ENCODE results near the gene CHDH.

DNA sequence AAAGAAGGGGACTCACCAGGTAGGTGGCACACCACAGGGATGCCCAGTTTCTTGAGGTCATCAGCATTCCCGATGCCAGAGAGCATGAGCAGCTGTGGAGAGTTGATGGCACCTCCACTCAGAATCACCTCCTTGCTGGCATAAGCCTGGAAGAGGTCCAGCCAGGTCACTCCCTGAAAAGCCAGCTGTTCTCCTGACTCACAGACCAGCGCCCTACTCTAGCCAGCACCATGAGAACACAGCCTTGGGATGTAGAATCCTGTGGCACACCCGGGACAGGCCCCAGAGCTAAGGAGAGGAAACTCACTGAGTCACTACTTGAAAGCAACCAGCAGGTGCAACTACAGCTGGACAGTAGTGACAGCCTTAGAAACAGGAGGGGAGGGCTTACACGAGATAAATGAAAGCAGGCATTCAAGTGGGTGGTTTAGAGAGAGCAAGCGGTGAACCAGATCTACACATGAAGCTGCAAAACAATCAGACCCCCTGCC, 24.5 kb downstream of the CHDH start:
- no peak for TF ChIP-seq POLR2A (IDR thresholded peaks at IDR 0.05)
- TF ChIP-seq, protein P1, sequence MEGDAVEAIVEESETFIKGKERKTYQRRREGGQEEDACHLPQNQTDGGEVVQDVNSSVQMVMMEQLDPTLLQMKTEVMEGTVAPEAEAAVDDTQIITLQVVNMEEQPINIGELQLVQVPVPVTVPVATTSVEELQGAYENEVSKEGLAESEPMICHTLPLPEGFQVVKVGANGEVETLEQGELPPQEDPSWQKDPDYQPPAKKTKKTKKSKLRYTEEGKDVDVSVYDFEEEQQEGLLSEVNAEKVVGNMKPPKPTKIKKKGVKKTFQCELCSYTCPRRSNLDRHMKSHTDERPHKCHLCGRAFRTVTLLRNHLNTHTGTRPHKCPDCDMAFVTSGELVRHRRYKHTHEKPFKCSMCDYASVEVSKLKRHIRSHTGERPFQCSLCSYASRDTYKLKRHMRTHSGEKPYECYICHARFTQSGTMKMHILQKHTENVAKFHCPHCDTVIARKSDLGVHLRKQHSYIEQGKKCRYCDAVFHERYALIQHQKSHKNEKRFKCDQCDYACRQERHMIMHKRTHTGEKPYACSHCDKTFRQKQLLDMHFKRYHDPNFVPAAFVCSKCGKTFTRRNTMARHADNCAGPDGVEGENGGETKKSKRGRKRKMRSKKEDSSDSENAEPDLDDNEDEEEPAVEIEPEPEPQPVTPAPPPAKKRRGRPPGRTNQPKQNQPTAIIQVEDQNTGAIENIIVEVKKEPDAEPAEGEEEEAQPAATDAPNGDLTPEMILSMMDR (IDR thresholded peaks at IDR 0.05), result no peak
- no peak for TF ChIP-seq POLR2AphosphoS5 (IDR thresholded peaks at IDR 0.05; ENCODE audit: insufficient read depth in 1 of 2, low read depth in 1 of 2)
